ENCODE data around the gene ATP1A3. TPM values are rescaled to one million over a fixed set of nuclear protein-coding genes. Genes with fewer than 3 reads are reported as not detected.

ATP1A3 gene
- total RNA-seq, 6 donors from 2014 or later: under 0.01 to 0.51 (median 0.15) TPM; not detected in 2

DNA sequence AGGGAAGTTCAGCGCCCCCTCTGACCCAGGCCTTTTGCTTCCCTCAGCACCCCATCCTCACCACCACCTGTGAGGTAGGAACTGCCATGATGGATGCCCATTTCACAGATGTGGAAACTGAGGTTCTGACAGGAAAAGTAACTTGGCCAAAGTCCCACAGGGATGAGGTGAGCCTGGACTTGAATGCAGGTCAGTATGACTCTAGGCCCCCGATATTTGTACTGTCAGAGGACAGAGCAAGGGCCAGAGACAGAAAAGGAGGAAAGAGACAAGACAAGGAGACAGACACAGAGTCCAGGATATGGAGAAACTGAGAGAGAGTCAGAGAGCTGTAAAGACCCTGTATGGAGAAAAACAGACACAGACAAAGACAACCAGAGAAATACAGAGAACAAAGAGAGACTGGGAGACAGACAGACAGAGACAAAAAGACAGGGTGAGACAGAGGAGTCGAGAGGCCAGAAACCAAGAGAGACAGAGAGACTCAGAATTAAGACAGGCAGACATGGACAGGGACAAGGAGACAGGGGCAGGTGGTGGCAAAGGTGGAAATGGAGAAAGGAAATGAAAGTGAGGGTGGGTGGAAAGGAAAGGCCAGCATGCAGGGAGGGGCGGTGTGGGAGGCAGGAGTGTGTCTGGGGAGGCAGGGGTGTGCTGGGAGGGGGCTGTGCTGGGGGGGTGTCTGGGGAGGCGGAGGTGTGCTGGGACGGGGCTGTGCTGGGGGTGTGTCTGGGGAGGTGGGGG is 70.8 kb downstream of the ATP1A3 start:
- Histone ChIP-seq H3K27ac (no peak overlapping the region), H3K9me3 (no peaks in the 10 kb centered on the region), H3K36me3 (no peaks in the 10 kb centered on the region), H3K4me1 (peaks cover 6 to 14% (median 7%) of the 10 kb centered on the region in 4 donors), H3K27me3 (peaks cover 0 to 36% (median 28%) of the 10 kb centered on the region in 4 donors), H3K4me3 (no peak overlapping the region)
- 40 to 44% methylated on average over 4 of the region's 6 CpGs for WGBS, 2 donors
- TF ChIP-seq POLR2AphosphoS5 (IDR thresholded peaks at IDR 0.05) (no peak), EP300 (IDR thresholded peaks at IDR 0.05) (no peak), POLR2A (IDR thresholded peaks at IDR 0.05) (no peak)
- TF ChIP-seq, protein P1, sequence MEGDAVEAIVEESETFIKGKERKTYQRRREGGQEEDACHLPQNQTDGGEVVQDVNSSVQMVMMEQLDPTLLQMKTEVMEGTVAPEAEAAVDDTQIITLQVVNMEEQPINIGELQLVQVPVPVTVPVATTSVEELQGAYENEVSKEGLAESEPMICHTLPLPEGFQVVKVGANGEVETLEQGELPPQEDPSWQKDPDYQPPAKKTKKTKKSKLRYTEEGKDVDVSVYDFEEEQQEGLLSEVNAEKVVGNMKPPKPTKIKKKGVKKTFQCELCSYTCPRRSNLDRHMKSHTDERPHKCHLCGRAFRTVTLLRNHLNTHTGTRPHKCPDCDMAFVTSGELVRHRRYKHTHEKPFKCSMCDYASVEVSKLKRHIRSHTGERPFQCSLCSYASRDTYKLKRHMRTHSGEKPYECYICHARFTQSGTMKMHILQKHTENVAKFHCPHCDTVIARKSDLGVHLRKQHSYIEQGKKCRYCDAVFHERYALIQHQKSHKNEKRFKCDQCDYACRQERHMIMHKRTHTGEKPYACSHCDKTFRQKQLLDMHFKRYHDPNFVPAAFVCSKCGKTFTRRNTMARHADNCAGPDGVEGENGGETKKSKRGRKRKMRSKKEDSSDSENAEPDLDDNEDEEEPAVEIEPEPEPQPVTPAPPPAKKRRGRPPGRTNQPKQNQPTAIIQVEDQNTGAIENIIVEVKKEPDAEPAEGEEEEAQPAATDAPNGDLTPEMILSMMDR (IDR thresholded peaks at IDR 0.05): no peak
- no peak for ATAC-seq (ENCODE audit: low FRiP score in 2 of 2)
- no peak for DNase-seq

DNA sequence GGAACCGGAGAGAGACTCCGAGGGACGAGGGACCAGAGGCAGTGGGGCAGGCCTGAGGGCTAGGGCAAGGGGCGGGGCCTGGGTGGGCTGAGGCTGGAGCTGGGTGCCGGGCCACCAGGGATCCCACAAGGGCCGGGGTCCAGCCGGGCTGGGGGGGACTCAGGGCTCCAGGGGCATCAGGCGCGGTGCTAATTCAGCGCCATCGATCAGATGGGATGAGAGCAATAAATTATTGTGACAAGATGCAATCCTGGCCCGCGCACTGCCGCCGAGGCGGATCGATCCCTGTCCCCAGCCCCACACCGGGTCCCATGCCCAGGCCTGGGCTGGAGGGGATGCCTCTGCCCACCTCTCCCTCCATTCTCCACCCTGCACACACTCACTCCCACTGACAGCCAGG is 71.4 kb downstream of the ATP1A3 start:
- DNase-seq (peak in 1 of 2 donors; percentile 65), ATAC-seq (ENCODE audit: low FRiP score in 2 of 2) (no peak)
- H3K36me3 ChIP-seq: no peaks in the 10 kb centered on the region
- H3K27me3 ChIP-seq: peaks cover 0 to 30% (median 22%) of the 10 kb centered on the region in 4 donors
- TF ChIP-seq, protein P1 (IDR thresholded peaks at IDR 0.05): no peak
- TF ChIP-seq POLR2AphosphoS5 (IDR thresholded peaks at IDR 0.05) (no peak), POLR2A (IDR thresholded peaks at IDR 0.05) (no peak), EP300 (IDR thresholded peaks at IDR 0.05) (no peak)
- no peak overlapping the region for H3K4me3 ChIP-seq
- H3K27ac ChIP-seq: no peak overlapping the region
- WGBS, 2 donors: 9 to 39% methylated on average over 16 to 17 of the region's 18 CpGs
- H3K9me3 ChIP-seq: no peaks in the 10 kb centered on the region
- peaks cover 0 to 8% (median under 1%) of the 10 kb centered on the region in 4 donors for H3K4me1 ChIP-seq

DNA sequence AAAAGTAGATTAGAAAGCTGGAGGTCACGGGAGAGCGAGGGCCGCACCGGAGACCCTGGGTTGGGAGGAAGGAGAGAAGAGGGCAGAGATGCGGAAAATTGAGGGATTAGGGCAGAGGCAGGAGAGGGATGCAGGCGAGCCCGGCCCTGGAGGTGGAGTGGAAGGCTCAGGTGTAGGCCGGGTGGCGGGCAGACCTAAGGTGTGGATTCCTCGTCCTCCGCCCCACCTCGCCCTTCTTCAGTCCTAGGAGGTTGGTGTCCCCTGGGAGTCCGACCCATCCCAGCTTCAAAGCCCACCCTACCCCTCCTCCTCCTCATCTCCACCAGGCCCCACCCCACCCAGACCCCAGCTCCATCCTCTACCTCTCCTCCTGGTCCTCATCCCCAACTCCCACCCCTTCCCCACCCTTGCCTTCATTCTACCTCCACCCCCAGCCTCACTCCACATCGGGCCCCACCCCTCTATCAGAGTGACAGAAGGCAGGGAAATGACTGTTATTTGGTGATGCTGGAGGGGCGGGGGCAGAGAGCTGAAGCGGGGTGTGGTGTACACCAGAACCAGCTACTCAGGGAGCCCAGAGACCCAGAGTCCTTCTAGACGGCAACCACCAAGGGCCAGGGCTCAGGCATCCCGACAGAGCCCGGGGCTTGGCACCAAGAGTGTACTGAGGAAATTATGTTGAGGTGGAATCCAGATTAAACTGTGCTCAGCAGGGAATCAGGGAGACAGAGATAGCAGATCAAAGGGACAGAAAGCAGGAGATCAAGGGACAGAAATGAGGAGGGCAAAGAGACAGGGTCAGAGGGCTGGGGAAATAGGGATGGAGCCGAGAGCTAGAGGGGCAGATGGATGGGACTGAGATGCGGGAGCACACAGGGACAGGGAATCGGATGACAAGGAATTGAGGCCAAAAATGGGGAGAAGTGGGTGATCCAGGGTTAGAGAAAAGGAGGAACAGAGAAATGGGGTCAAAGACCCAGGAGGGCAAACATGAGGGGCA is 72.2 kb downstream of the ATP1A3 start:
- TF ChIP-seq EP300 (IDR thresholded peaks at IDR 0.05) (no peak), POLR2AphosphoS5 (IDR thresholded peaks at IDR 0.05) (no peak), POLR2A (IDR thresholded peaks at IDR 0.05) (no peak)
- TF ChIP-seq, protein P1 (IDR thresholded peaks at IDR 0.05): no peak
- WGBS, 2 donors: 27 to 40% methylated on average over 22 of the region's 22 CpGs
- ATAC-seq (ENCODE audit: low FRiP score in 2 of 2) (no peak), DNase-seq (no peak)
- Histone ChIP-seq H3K36me3 (no peaks in the 10 kb centered on the region), H3K27ac (no peak overlapping the region), H3K4me1 (peaks cover 0 to 6% (median 0%) of the 10 kb centered on the region in 4 donors), H3K9me3 (no peaks in the 10 kb centered on the region), H3K4me3 (no peak overlapping the region), H3K27me3 (peaks cover 0 to 29% (median 19%) of the 10 kb centered on the region in 4 donors)

DNA sequence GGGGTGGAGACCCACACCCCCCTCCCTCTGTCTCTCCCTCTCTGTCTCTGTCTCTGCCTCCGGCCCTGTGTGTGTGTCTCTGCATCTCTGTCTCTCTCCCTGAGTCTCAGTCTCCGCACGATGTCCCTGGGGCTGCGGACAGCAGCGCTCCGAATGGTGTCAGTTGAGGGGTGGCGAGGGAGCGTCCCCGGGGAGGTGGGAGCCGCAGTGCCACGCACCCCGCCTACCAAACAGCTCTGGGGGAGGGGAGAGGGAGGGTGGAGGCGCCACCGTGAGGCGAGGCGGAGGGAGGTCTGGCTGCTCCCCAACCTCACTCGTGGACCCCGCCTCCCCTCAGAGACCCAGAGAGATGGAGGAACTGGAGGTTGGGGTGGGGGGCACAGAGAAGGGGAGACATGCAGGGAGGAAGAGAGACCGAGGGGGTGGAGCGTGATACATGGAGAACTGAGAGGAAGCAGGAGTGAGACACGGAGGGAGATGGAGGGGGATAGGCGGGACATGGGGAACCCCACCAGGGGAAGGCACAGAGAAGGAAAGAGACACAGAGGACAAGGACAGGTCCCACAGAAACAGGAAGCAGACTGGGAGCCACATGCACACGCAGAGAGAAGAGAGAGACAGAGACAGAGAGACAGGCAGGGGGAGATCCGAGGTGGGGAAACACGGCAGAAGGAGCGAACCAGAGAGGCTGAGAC is 73.0 kb downstream of the ATP1A3 start:
- peak in 1 of 2 donors; percentile 44 for DNase-seq
- H3K4me1 ChIP-seq: peaks cover 0 to 6% (median 0%) of the 10 kb centered on the region in 4 donors
- H3K27ac ChIP-seq: no peak overlapping the region
- no peaks in the 10 kb centered on the region for H3K36me3 ChIP-seq
- WGBS, 2 donors: 16 to 18% methylated on average over 17 to 21 of the region's 26 CpGs
- H3K27me3 ChIP-seq: peaks cover 0 to 22% (median 17%) of the 10 kb centered on the region in 4 donors
- H3K4me3 ChIP-seq: no peak overlapping the region
- no peak for ATAC-seq (ENCODE audit: low FRiP score in 2 of 2)
- no peak for TF ChIP-seq EP300 (IDR thresholded peaks at IDR 0.05)
- no peak for TF ChIP-seq POLR2AphosphoS5 (IDR thresholded peaks at IDR 0.05)
- TF ChIP-seq, protein P1 (IDR thresholded peaks at IDR 0.05): no peak
- TF ChIP-seq POLR2A (IDR thresholded peaks at IDR 0.05): no peak
- H3K9me3 ChIP-seq: no peaks in the 10 kb centered on the region
